Activated T-helper 1 cell treated with anti-CD3 and anti-CD28 coated beads, Interleukin-12 subunit alpha, Interleukin-12 subunit beta, Interleukin-2, Interleukin-4 antibody, amounts not matched to agents 30 ng/mL and 10 ng/mL and 1 ng/mL, durations not matched to agents 14 hours and 24 hours and 36 hours (primary cell): Measurements from ENCODE around the gene UROC1. TPM values are rescaled to one million over a fixed set of nuclear protein-coding genes. Genes with fewer than 3 reads are reported as not detected.

ENCODE experiments used
- DNase-seq: peaks from one replicate; pipeline ENCODE4 v3.0.0; 2021; ENCODE audit warnings: low spot score
- H3K27ac Mint-ChIP-seq: one replicate; pipeline ENCODE4 v1.8.0; 2021; ENCODE audit warnings: mild to moderate bottlenecking, mixed read lengths
- H3K27me3 Mint-ChIP-seq: one replicate; pipeline ENCODE4 v1.8.0; 2022; ENCODE audit warnings: mild to moderate bottlenecking, moderate library complexity, mixed read lengths; ENCODE audit not compliant: insufficient read depth
- H3K36me3 Mint-ChIP-seq: one replicate; pipeline ENCODE4 v1.8.0; 2021; ENCODE audit warnings: low read depth, mixed read lengths
- H3K4me1 Mint-ChIP-seq: one replicate; pipeline ENCODE4 v1.8.0; 2021; ENCODE audit warnings: low read depth, mixed read lengths
- H3K4me3 Mint-ChIP-seq: one replicate; pipeline ENCODE4 v1.8.0; 2021; ENCODE audit warnings: mild to moderate bottlenecking, moderate library complexity, mixed read lengths
- H3K9me3 Mint-ChIP-seq: one replicate; pipeline ENCODE4 v1.8.0; 2021; ENCODE audit warnings: mixed read lengths
- intact Hi-C: fragments of 100-400 bp; cut with micrococcal nuclease; formaldehyde crosslinking; loops from one replicate; pipeline ENCODE4 v1.15.1; 2024
- total RNA-seq: library from RNA; stranded (reverse); gene quantifications from 2 replicates; pipeline ENCODE4 v1.2.3, GENCODE V29; 2022

UROC1 gene
- not detected in 2 replicates for total RNA-seq

DNA sequence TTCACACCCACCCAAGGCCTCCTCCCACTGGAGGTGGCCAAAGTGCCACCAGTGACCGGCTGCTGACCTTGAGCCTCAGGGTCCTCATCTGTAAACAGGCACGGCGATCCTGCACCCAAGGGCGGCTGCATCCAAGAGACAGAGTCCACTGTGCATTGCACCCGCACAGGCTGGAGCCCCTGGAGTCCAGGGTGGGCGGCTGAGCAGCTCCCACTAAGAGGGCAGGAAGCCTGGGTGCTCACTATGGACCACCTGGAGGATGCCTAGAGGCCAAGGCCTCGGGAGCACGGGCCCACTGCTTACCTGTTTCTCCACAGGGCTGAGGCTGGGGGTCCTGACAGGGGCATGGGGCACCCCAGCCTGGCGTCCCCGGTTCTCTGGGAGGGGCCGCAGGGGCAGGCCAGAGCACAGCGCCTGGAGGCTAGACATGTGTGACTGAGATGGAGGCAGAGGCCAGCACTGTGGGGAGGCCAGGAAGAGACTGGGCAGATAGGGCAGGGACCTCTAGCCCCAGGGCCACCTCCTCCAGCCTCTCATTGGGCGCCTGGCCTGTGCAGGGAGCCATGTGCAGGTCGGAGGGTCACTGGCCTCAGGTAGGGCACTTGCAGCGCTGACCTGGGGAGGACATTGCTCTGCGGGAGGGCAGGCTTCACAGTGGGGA is at the start of gene UROC1:
Gene UROC1 (minus strand): TSS at position 483 of the 661 bp plus-strand sequence. CDS start 54 bp downstream, at position 429.
- no peak for DNase-seq
- Mint-ChIP-seq H3K4me3 (no peak within 1 kb of the TSS), H3K27me3 (peaks cover 5% of the 10 kb centered on the region), H3K27ac (no peak within 1 kb of the TSS), H3K9me3 (no peaks in the 10 kb centered on the region), H3K4me1 (no peaks in the 10 kb centered on the region), H3K36me3 (no peaks in the 10 kb centered on the region)
- intact Hi-C loops = no loop called here

DNA sequence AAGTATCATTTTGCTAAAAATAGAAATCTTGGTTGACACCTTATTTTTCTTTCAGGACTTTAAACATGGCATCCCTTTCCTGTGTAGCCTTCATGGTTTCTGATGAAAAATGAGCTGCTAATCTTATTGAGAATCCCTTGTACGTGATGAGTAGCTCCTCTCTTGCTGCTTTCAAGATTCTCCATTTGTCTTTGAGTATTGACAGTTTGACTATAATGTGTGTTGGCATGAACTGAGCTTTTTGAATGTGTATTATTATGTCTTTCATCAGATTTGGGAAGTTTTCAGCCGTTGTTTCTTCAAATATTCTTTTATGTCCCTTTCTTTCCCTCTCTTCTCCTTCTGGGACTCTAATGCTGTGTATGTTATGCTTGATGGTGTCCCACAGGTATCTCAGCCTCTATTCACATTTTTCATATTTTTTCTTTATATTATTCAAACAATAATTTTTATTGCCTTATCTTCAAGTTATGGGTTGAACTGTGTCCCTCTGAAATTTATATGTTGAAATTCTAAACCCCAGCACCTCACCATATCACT is 45.2 kb upstream of the UROC1 start:
- H3K4me3 Mint-ChIP-seq = no peak overlapping the region
- H3K27ac Mint-ChIP-seq = no peak overlapping the region
- H3K36me3 Mint-ChIP-seq = no peaks in the 10 kb centered on the region
- no peaks in the 10 kb centered on the region for H3K9me3 Mint-ChIP-seq
- peaks cover 17% of the 10 kb centered on the region for H3K27me3 Mint-ChIP-seq
- DNase-seq = no peak
- no peaks in the 10 kb centered on the region for H3K4me1 Mint-ChIP-seq
- intact Hi-C loops = no loop called here

DNA sequence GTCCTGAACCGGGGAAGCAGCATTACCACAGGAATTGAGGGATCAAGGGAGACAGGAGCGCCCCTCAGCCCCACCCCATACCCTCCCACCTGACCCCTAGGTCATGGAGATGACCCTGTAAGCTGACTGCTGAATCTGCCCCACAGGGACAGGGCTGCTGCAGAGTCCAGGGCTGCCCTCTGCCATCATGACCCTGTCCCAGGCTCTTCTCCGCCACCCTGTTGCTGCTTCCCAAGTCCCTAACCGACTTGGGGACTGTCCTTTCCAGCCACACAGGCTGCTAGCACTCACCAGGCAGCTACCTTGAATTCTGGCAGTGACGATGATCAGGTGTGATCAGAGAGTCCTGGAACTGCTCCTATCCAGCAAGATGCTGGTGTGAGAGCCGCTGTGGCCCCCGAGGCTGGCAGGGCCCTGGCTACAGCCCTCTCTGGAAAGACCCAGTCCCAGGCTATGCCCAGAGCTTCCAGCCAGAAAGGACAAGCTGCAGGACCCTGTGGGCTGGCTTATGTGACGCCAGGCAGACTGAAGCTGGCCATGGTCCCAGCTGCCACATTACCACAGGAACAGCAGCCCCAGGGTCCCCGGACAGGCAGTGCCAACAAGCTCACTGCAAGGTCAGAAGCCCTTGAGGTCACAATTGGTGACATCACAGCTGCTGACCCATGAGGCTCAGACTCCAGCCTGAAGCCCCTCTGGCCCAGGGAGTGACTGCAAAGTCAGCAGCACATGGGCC is 40.9 kb upstream of the UROC1 start, which contains the start of gene C3orf22:
Gene C3orf22 (minus strand): TSS at position 597 of the 736 bp plus-strand sequence. CDS start 5,542 bp downstream, outside the sequence.
- no peak within 1 kb of the TSS for H3K4me3 Mint-ChIP-seq
- H3K9me3 Mint-ChIP-seq = no peaks in the 10 kb centered on the region
- intact Hi-C loops = no loop called here
- H3K36me3 Mint-ChIP-seq = no peaks in the 10 kb centered on the region
- no peaks in the 10 kb centered on the region for H3K4me1 Mint-ChIP-seq
- H3K27me3 Mint-ChIP-seq = peaks cover 8% of the 10 kb centered on the region
- DNase-seq = no peak
- no peak within 1 kb of the TSS for H3K27ac Mint-ChIP-seq

DNA sequence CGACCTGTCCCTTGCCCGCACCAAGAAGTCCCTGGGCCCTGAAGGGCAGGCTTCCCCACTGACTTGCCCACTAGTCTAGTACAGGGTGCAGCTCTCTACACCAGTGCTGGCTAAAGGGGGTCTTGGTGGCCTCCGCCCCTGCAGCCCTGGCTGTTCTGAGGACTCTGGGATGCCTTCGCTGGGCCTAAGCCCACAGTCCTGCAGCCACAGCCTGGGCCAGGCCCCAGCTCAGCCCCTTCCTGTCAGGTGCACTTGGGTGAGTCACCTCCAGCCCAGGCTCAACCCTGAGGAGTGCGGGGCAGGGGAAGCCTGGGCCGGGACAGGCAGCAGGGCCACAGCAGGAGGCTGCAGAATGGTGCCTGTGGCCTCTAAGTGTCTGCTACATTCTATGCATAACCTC is 40.2 kb upstream of the UROC1 start:
- no peaks in the 10 kb centered on the region for H3K9me3 Mint-ChIP-seq
- intact Hi-C loops = no loop called here
- peaks cover 3% of the 10 kb centered on the region for H3K27me3 Mint-ChIP-seq
- no peak for DNase-seq
- no peak overlapping the region for H3K27ac Mint-ChIP-seq
- no peaks in the 10 kb centered on the region for H3K4me1 Mint-ChIP-seq
- no peak overlapping the region for H3K4me3 Mint-ChIP-seq
- H3K36me3 Mint-ChIP-seq = no peaks in the 10 kb centered on the region

DNA sequence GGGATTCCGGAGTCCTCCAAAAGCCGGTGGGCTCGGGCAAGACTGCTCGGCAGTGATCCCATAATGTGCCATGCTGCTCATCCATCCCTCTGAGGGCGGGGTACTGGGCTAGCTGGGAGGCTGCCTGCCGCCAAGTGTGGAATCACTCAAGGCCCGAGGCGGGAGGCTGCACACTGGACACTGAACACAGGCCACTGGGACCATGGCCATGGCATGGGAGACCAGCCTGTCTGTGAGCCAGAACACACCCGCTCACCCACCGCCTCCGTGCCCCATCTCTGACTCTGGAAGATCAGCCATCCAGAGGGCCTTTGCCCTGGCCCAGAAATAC is 39.8 kb upstream of the UROC1 start:
- Mint-ChIP-seq H3K4me1 (no peaks in the 10 kb centered on the region), H3K27ac (no peak overlapping the region), H3K9me3 (no peaks in the 10 kb centered on the region), H3K36me3 (no peaks in the 10 kb centered on the region), H3K27me3 (no peaks in the 10 kb centered on the region), H3K4me3 (no peak overlapping the region)
- intact Hi-C loops = no loop called here
- DNase-seq = no peak

DNA sequence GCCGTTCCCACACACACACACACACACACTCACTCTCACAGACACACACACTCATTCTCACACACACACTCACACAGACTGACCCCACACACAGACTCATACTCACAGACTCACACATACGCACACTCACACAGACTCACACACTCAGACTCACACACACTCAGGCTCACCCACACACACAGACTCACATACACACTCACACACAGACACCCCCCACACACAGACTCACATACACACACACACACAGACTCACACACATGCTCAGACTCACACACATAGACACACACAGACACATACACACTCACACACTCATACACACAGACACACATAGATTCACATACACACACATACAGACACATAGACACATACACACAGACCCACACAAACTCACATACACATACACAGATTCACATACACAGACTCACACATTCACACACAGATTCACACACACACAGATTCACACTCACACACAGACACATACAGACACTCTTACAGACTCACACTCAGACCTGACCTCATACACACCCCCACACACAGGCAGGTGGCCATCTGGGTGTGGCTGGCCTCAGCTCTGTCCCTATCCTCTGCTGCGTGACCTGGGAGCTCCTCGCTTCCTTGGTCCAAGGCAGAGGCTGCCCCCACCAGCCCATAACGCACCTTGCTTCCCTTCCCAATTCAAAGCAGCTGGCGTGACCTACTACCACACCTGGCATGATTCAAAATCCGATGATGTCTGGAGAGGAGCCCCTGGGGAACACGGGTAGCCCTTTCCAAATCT is 39.3 kb upstream of the UROC1 start:
- no peaks in the 10 kb centered on the region for H3K4me1 Mint-ChIP-seq
- intact Hi-C loops = no loop called here
- no peak overlapping the region for H3K27ac Mint-ChIP-seq
- DNase-seq = no peak
- no peaks in the 10 kb centered on the region for H3K27me3 Mint-ChIP-seq
- H3K4me3 Mint-ChIP-seq = no peak overlapping the region
- H3K36me3 Mint-ChIP-seq = no peaks in the 10 kb centered on the region
- no peaks in the 10 kb centered on the region for H3K9me3 Mint-ChIP-seq

DNA sequence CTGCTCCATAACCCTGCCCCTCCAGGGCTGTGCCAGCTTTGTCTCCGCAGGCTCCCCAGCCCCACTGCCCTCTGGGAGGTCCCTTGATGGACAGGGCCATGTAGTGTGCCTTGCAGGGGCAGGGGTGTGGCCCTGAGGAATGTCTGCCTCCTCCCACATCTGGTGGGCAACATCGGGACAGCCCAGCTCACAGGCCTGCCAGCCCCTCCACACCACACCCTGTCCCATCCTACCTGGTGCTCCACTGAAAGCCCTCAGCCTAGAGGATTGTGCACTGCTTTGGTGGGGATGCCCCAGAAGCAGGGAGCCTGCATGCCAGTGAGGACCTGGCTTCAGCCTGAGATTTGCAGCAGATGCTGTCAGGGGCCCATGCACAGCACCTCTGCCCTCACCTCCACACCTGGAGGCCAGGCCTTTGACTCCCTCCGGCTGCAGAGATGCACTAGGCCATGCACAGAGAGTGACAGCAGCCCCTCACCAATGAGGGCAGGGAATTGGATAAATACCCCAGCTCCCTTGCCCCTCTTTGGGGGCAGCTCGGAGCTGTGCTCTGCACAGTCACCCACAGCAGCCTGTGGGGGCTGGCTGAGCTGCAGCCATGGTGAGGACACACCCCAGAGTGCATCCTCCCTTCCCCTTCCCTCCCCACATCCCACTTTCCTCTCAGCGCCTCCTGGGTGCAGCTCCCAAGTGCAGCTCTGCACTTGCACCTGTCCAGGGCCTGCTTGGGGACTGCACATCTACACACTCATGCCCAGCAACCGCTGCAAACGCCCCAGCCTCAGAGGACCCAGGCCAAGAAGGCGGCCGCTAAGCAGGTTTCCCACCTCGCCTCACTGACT is 38.4 kb upstream of the UROC1 start:
- H3K36me3 Mint-ChIP-seq = no peaks in the 10 kb centered on the region
- no peak for DNase-seq
- H3K27me3 Mint-ChIP-seq = no peaks in the 10 kb centered on the region
- intact Hi-C loops = no loop called here
- H3K9me3 Mint-ChIP-seq = no peaks in the 10 kb centered on the region
- H3K4me3 Mint-ChIP-seq = no peak overlapping the region
- no peak overlapping the region for H3K27ac Mint-ChIP-seq
- no peaks in the 10 kb centered on the region for H3K4me1 Mint-ChIP-seq

DNA sequence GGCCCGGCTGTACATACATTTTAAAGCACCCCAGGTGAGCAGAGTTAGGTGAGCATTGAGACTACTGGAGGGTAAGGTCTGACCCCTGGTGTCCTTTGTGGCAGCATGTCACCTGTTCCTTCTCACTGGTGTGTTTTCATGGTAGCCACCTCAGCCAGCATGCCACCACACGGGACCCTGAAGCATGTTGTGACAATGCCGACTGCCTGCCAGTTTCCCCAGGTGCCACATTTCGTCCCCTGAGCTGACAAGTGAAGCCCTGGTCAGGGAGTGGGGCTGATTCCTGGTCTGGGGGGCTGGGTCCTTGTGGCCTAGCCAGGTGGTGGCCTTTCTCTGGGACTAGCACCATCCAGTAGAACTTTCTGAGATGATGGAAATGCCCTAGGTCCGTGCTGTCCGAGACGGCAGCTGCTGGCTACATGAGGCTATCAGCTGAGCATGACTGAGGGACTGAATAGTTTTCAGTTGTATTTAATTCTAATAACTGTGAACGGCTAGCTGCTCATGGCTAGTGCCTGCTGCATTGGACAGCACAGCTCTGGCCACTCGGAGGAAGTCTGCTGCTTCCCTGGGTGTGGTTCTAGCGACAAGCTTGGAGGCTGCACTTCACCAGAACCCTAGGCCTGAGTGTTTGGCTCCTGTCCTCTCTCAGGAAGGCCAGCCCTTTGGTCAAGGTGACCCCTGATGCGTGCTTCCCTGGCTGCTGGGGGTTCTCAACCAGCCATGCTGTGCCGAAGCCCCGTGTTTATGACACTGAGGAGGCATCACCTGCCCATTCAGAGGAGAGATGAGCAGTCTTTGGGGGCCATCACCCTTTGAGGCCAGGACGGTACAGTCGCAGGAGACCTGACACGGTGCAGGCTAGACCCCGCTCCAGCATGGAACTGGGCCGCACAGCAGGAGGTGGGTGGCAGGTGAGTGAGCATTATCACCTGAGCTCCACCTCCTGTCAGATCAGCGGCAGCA is 37.3 kb upstream of the UROC1 start:
- H3K4me3 Mint-ChIP-seq = no peak overlapping the region

DNA sequence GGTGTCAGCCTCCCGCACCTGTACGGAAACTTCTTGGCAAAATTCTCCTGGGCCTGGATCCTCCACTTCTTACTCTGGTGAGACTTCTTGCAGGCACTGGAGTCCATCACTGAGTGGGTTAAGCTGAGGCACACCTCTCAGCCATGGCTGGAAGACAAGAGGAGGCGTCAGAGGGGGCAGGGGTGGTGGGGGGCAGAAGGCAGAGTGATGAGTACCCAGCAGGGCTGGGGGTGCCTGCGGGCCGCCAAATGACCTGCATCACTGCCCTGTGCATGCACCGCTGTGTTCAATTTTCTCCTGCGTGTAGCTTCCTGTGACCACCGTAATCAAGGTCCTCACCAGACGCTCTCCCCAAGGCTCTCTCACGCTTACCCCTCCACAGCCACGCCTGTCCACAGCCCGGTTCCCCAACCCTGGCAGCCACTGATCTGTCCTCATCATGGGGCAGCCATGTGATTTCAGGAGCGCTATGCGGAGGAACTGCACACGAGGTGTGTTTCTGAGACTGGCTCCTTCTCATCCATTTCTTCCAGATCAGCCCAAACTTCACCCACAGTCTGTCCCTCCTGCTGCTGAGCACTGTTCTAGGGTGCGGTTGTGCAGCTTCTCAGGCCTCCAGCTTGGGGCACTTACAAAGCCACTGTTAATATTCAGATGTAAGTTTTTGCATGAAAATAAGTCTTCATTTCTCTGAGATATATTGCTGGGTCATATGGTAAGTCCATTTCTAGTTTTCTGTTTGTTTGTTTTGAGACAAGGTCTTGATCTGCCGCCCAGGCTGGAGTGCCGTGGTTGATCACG is 35.9 kb upstream of the UROC1 start:
- no peaks in the 10 kb centered on the region for H3K36me3 Mint-ChIP-seq
- no peak for DNase-seq
- intact Hi-C loops = no loop called here
- no peaks in the 10 kb centered on the region for H3K4me1 Mint-ChIP-seq
- H3K27me3 Mint-ChIP-seq = peaks cover 1% of the 10 kb centered on the region
- H3K27ac Mint-ChIP-seq = no peak overlapping the region
- H3K9me3 Mint-ChIP-seq = no peaks in the 10 kb centered on the region
- H3K4me3 Mint-ChIP-seq = no peak overlapping the region

More for the DNA sequence above, 37.3 kb upstream of the UROC1 start:
- no peaks in the 10 kb centered on the region for H3K36me3 Mint-ChIP-seq
- no peak overlapping the region for H3K27ac Mint-ChIP-seq
- no peaks in the 10 kb centered on the region for H3K9me3 Mint-ChIP-seq
- intact Hi-C loops = no loop called here
- no peaks in the 10 kb centered on the region for H3K4me1 Mint-ChIP-seq
- H3K27me3 Mint-ChIP-seq = no peaks in the 10 kb centered on the region
- DNase-seq = no peak

DNA sequence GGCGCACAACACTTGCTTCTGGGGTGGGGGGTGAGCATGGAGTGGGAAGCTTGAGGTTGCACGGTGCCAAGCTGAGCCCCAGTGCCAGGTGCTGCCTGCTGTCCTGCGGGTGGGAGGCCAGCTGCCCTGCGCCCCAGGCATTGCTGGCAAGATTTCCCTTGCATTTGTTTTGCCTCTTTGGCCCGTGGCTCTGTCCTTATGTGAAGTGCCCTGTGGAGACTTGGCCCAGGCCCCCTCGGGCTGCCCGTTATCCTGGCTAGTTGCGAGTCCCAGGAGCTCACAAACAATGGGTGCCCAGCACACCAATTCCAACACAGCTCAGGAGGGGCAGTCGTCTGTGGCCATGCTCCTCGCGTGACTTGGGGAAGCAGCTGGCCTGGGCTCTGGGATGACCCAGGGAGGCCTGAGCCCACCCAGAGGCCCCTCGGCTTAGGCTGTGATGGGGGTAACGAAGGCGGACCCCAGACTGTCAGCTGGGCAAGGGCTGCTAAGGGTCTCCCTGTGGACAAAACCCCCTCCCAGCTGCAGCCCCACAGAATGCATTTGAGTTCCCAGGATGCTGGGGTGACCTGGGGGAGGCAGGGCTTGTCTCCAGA is 35.2 kb upstream of the UROC1 start:
- H3K27ac Mint-ChIP-seq = no peak overlapping the region
- no peak for DNase-seq
- no peaks in the 10 kb centered on the region for H3K36me3 Mint-ChIP-seq
- H3K9me3 Mint-ChIP-seq = no peaks in the 10 kb centered on the region
- intact Hi-C loops = no loop called here
- no peaks in the 10 kb centered on the region for H3K4me1 Mint-ChIP-seq
- H3K27me3 Mint-ChIP-seq = peaks cover 1% of the 10 kb centered on the region
- no peak overlapping the region for H3K4me3 Mint-ChIP-seq
